T-cell (primary cell): ENCODE results near the gene LMOD1. TPM values are rescaled to one million over a fixed set of nuclear protein-coding genes. Genes with fewer than 3 reads are reported as not detected.
A peak's percentile ranks its signal among the peaks of the same experiment; 100 is the strongest.

Experiments used
- ATAC-seq, 4 experiments: fragments of 200-7000 bp in 3 of 4; fragments of 150-1000 bp in 1 of 4; cut with Tn5 transposase; replicated peaks in 1 of 4; 1 replicate in 3 of 4; 2 replicates in 1 of 4; pipeline ENCODE4 v1.10.0; 2021; ENCODE audit warnings: moderate library complexity in 3 of 4, mild to moderate bottlenecking in 2 of 4, moderate number of reproducible peaks in 1 of 4
- CTCF ChIA-PET, 2 donors: fragments of 300-600 bp; sonication (Branson Sonifier 250); formaldehyde crosslinking; loops; one replicate each; lab custom pipeline; 2022; ENCODE audit warnings: antibody characterized with exemption in 2 of 2; lab: Charles Lee
- POLR2A ChIA-PET, 2 donors: fragments of 300-600 bp; sonication (Branson Sonifier 250); formaldehyde crosslinking; loops; one replicate each; lab custom pipeline; 2022; ENCODE audit warnings: antibody characterized with exemption in 2 of 2; lab: Charles Lee
- DNase-seq, 35 experiments: peaks; one replicate each; pipeline versions ENCODE4 v3.0.0 to v3.0.0-alpha.2; 2013 to 2023
- H3K27ac ChIP-seq: one replicate; pipeline ENCODE4 v1.5.1; 2013; ENCODE audit warnings: low read length
- H3K27me3 ChIP-seq, 2 experiments: replicated peaks in 1 of 2; 1 replicate in 1 of 2; 2 replicates in 1 of 2; pipeline versions ENCODE4 v1.6.1 to v1.7.0; 2013; ENCODE audit warnings: low read length in 1 of 2, mixed read lengths in 1 of 2; ENCODE audit not compliant: control insufficient read depth in 2 of 2, insufficient read depth in 2 of 2; ENCODE audit errors: extremely low read depth in 1 of 2
- H3K36me3 ChIP-seq, 2 donors: 1 replicate in 1 of 2; 2 replicates in 1 of 2; pipeline versions ENCODE4 v1.6.1 to v1.7.0; 2013; ENCODE audit warnings: low read length in 1 of 2; ENCODE audit not compliant: control insufficient read depth in 2 of 2, insufficient read depth in 1 of 2; ENCODE audit errors: extremely low read depth in 1 of 2
- H3K4me1 ChIP-seq, 2 experiments: 1 replicate in 1 of 2; 2 replicates in 1 of 2; pipeline versions ENCODE4 v1.6.1 to v1.7.0; 2013; ENCODE audit warnings: low read length in 2 of 2, mixed read lengths in 1 of 2; ENCODE audit not compliant: insufficient read depth in 2 of 2, control insufficient read depth in 1 of 2; ENCODE audit errors: extremely low read depth in 1 of 2
- H3K4me3 ChIP-seq, 2 donors: 1 replicate in 1 of 2; 2 replicates in 1 of 2; pipeline versions ENCODE4 v1.5.1 to v1.7.0; 2013; ENCODE audit warnings: mild to moderate bottlenecking in 2 of 2, low read length in 1 of 2, moderate library complexity in 1 of 2; ENCODE audit not compliant: control insufficient read depth in 1 of 2; ENCODE audit errors: extremely low read depth in 1 of 2
- H3K9me3 ChIP-seq: 2 replicates; pipeline ENCODE4 v1.7.0; 2013
- H3K27ac Mint-ChIP-seq, 2 donors: one replicate each; pipeline ENCODE4 v1.8.0; 2020 to 2021; ENCODE audit warnings: mild to moderate bottlenecking in 2 of 2, mixed read lengths in 2 of 2
- H3K27me3 Mint-ChIP-seq, 2 donors: one replicate each; pipeline ENCODE4 v1.8.0; 2021 to 2022; ENCODE audit warnings: mixed read lengths in 2 of 2
- H3K36me3 Mint-ChIP-seq: one replicate; pipeline ENCODE4 v1.8.0; 2021; ENCODE audit warnings: mixed read lengths
- H3K4me1 Mint-ChIP-seq, 3 donors: one replicate each; pipeline ENCODE4 v1.8.0; 2020 to 2022; ENCODE audit warnings: mixed read lengths in 3 of 3, mild to moderate bottlenecking in 1 of 3
- H3K4me3 Mint-ChIP-seq, 3 donors: one replicate each; pipeline ENCODE4 v1.8.0; 2020 to 2022; ENCODE audit warnings: mild to moderate bottlenecking in 3 of 3, mixed read lengths in 3 of 3, moderate library complexity in 3 of 3
- H3K9me3 Mint-ChIP-seq, 3 donors: one replicate each; pipeline ENCODE4 v1.8.0; 2020 to 2022; ENCODE audit warnings: mixed read lengths in 3 of 3
- WGBS: methylation state at CpG from one replicate; pipeline ENCODE4 v1.1.5; 2013; ENCODE audit warnings: missing lambda C conversion rate; ENCODE audit not compliant: insufficient coverage; 5-methylcytosine and 5-hydroxymethylcytosine counted together
- total RNA-seq, 35 experiments: library from RNA in 6 of 35; stranded (reverse) in 6 of 35; fragments of 120-200 nt in 1 of 35; gene quantifications; one replicate each; pipeline versions ENCODE4 v1.2.1 to v1.2.4 and lab custom pipeline; 2013 to 2026

The LMOD1 gene
- total RNA-seq, 5 donors from 2014 or later (not counting 1 experiment from before 2014, with no cell fraction given): 0.10 to 0.29 (median 0.16) TPM; not detected in 2

- Histone ChIP-seq H3K27me3 (peaks cover 5 to 30% of the 10 kb centered on the region in 2 experiments), H3K4me1 (peaks cover 3 to 17% of the 10 kb centered on the region in 2 experiments), H3K36me3 (no peaks in the 10 kb centered on the region), H3K27ac (no peak overlapping the region), H3K4me3 (no peak overlapping the region), H3K9me3 (no peaks in the 10 kb centered on the region)
- ATAC-seq: no peak
- no peaks in the 10 kb centered on the region for H3K36me3 Mint-ChIP-seq
- POLR2A ChIA-PET: no interaction called here
- H3K9me3 Mint-ChIP-seq: no peaks in the 10 kb centered on the region
- H3K4me3 Mint-ChIP-seq: no peak overlapping the region
- peaks cover 9 to 30% of the 10 kb centered on the region in 2 donors for H3K27me3 Mint-ChIP-seq
- CTCF ChIA-PET: interaction anchor here in 1 of 2 donors (1.8 kb wide), 1 partner anchor 10 kb away, joined by 6 read pairs; no protein-coding TSS in a partner anchor
- H3K27ac Mint-ChIP-seq: no peak overlapping the region
- DNase-seq: peak in 1 of 35 experiments; percentile 11
- 100% methylated on average over 4 of the region's 6 CpGs for WGBS
- peaks cover 6 to 9% (median 7%) of the 10 kb centered on the region in 3 donors for H3K4me1 Mint-ChIP-seq
These were observed 60.7 kb downstream of the LMOD1 start for GRCh38 chr1:201885531-201886075.

- ATAC-seq (no peak), DNase-seq (peak in 1 of 35 experiments; percentile 20)
- ChIA-PET POLR2A (no interaction called here), CTCF (interaction anchor here in 1 of 2 donors (1.7 kb wide), 1 partner anchor 11 kb away, joined by 8 read pairs; no protein-coding TSS in a partner anchor)
- Histone ChIP-seq H3K27ac (no peak overlapping the region), H3K36me3 (no peaks in the 10 kb centered on the region), H3K9me3 (no peaks in the 10 kb centered on the region), H3K27me3 (peaks cover 4 to 19% of the 10 kb centered on the region in 2 experiments), H3K4me1 (peaks cover 3 to 14% of the 10 kb centered on the region in 2 experiments), H3K4me3 (no peak overlapping the region)
- no peaks in the 10 kb centered on the region for H3K36me3 Mint-ChIP-seq
- peaks cover under 1 to 20% of the 10 kb centered on the region in 2 donors for H3K27me3 Mint-ChIP-seq
- H3K27ac Mint-ChIP-seq: no peak overlapping the region
- H3K4me1 Mint-ChIP-seq: peaks cover 1 to 6% (median 4%) of the 10 kb centered on the region in 3 donors
- no peaks in the 10 kb centered on the region for H3K9me3 Mint-ChIP-seq
- H3K4me3 Mint-ChIP-seq: no peak overlapping the region
- WGBS: 67% methylated on average over 1 of the region's 1 CpG
These were observed 61.9 kb downstream of the LMOD1 start for GRCh38 chr1:201884425-201884824.

- POLR2A ChIA-PET: no interaction called here
- peaks cover 3 to 8% of the 10 kb centered on the region in 2 experiments for H3K4me1 ChIP-seq
- H3K4me1 Mint-ChIP-seq: peaks cover 0 to 5% (median 3%) of the 10 kb centered on the region in 3 donors
- H3K4me3 ChIP-seq: no peak overlapping the region
- 28% methylated on average over 6 of the region's 7 CpGs for WGBS
- peaks cover 3 to 12% of the 10 kb centered on the region in 2 experiments for H3K27me3 ChIP-seq
- no peaks in the 10 kb centered on the region for H3K9me3 ChIP-seq
- H3K9me3 Mint-ChIP-seq: no peaks in the 10 kb centered on the region
- DNase-seq: peak in 2 of 35 experiments; percentile 15 to 18
- no peaks in the 10 kb centered on the region for H3K36me3 ChIP-seq
- H3K4me3 Mint-ChIP-seq: no peak overlapping the region
- no peak overlapping the region for H3K27ac ChIP-seq
- CTCF ChIA-PET: interaction anchor here in 1 of 2 donors (1.7 kb wide), 1 partner anchor 12 kb away, joined by 8 read pairs; no protein-coding TSS in a partner anchor
- no peak overlapping the region for H3K27ac Mint-ChIP-seq
- ATAC-seq: no peak
- H3K36me3 Mint-ChIP-seq: no peaks in the 10 kb centered on the region
- H3K27me3 Mint-ChIP-seq: peaks cover 0 to 19% of the 10 kb centered on the region in 2 donors
These were observed 62.6 kb downstream of the LMOD1 start for GRCh38 chr1:201883786-201884185.

GRCh38 chr1:201883266-201883665, 63.1 kb downstream of the LMOD1 start:
- Mint-ChIP-seq H3K36me3 (no peaks in the 10 kb centered on the region), H3K4me3 (no peak overlapping the region), H3K4me1 (peaks cover 0 to 5% (median 3%) of the 10 kb centered on the region in 3 donors), H3K9me3 (no peaks in the 10 kb centered on the region), H3K27me3 (peaks cover 0 to 16% of the 10 kb centered on the region in 2 donors), H3K27ac (no peak overlapping the region)
- H3K9me3 ChIP-seq: no peaks in the 10 kb centered on the region
- POLR2A ChIA-PET: no interaction called here
- no peak for DNase-seq
- CTCF ChIA-PET: interaction anchor here in 1 of 2 donors (1.7 kb wide), 1 partner anchor 13 kb away, joined by 8 read pairs; no protein-coding TSS in a partner anchor
- peaks cover 0 to 3% of the 10 kb centered on the region in 2 experiments for H3K4me1 ChIP-seq
- no peak overlapping the region for H3K4me3 ChIP-seq
- H3K27me3 ChIP-seq: peaks cover 3 to 9% of the 10 kb centered on the region in 2 experiments
- no peak overlapping the region for H3K27ac ChIP-seq
- no peaks in the 10 kb centered on the region for H3K36me3 ChIP-seq
- no peak for ATAC-seq
- 88% methylated on average over 3 of the region's 3 CpGs for WGBS

- ChIA-PET CTCF (interaction anchor here (0.5 to 1.7 kb wide), 4 partner anchors 13 to 103 kb away, joined by 3 to 8 read pairs (median 4); no protein-coding TSS in a partner anchor), POLR2A (no interaction called here)
- Mint-ChIP-seq H3K4me1 (peaks cover 0 to 5% (median 3%) of the 10 kb centered on the region in 3 donors), H3K36me3 (no peaks in the 10 kb centered on the region), H3K27ac (no peak overlapping the region), H3K4me3 (no peak overlapping the region), H3K9me3 (no peaks in the 10 kb centered on the region), H3K27me3 (peaks cover 0 to 10% of the 10 kb centered on the region in 2 donors)
- H3K4me3 ChIP-seq: no peak overlapping the region
- H3K27ac ChIP-seq: no peak overlapping the region
- no CpG with 5 or more reads among the region's 2 CpGs for WGBS
- DNase-seq: peak in 2 of 35 experiments; percentile 17 to 35
- no peaks in the 10 kb centered on the region for H3K36me3 ChIP-seq
- H3K27me3 ChIP-seq: peaks cover 0 to 4% of the 10 kb centered on the region in 2 experiments
- H3K4me1 ChIP-seq: no peaks in the 10 kb centered on the region
- no peak for ATAC-seq
- H3K9me3 ChIP-seq: no peaks in the 10 kb centered on the region
These were observed 63.6 kb downstream of the LMOD1 start for GRCh38 chr1:201882665-201883132.

- no peaks in the 10 kb centered on the region for H3K27me3 ChIP-seq
- ChIA-PET CTCF (interaction anchor here in 1 of 2 donors (0.6 kb wide), 1 partner anchor 14 kb away, joined by 3 read pairs; no protein-coding TSS in a partner anchor), POLR2A (no interaction called here)
- H3K36me3 ChIP-seq: no peaks in the 10 kb centered on the region
- peaks cover 0 to 1% of the 10 kb centered on the region in 2 donors for H3K27me3 Mint-ChIP-seq
- H3K9me3 ChIP-seq: no peaks in the 10 kb centered on the region
- H3K4me1 Mint-ChIP-seq: peaks cover 0 to 3% (median 2%) of the 10 kb centered on the region in 3 donors
- H3K9me3 Mint-ChIP-seq: no peaks in the 10 kb centered on the region
- H3K4me3 Mint-ChIP-seq: no peak overlapping the region
- peaks cover 4% of the 10 kb centered on the region for H3K36me3 Mint-ChIP-seq
- WGBS: 100% methylated on average over 1 of the region's 1 CpG
- no peak overlapping the region for H3K4me3 ChIP-seq
- no peak for ATAC-seq
- H3K27ac ChIP-seq: no peak overlapping the region
- H3K4me1 ChIP-seq: no peaks in the 10 kb centered on the region
- no peak overlapping the region for H3K27ac Mint-ChIP-seq
- DNase-seq: no peak
These were observed 64.7 kb downstream of the LMOD1 start for GRCh38 chr1:201881617-201882016.
